GM19438 (cell line): ENCODE results near the gene SLC5A11.
"Not testable (repeated sequence)": the region's sequence is repeated elsewhere in the genome, so short reads cannot be mapped to it uniquely, and the experiment has no call there.

Experiments used
- ATAC-seq: cut with Tn5 transposase; IDR thresholded peaks from one replicate; pipeline ENCODE4 v1.9.1; 2021; ENCODE audit warnings: low read depth; ENCODE audit not compliant: unreplicated experiment

The SLC5A11 gene, protein sequence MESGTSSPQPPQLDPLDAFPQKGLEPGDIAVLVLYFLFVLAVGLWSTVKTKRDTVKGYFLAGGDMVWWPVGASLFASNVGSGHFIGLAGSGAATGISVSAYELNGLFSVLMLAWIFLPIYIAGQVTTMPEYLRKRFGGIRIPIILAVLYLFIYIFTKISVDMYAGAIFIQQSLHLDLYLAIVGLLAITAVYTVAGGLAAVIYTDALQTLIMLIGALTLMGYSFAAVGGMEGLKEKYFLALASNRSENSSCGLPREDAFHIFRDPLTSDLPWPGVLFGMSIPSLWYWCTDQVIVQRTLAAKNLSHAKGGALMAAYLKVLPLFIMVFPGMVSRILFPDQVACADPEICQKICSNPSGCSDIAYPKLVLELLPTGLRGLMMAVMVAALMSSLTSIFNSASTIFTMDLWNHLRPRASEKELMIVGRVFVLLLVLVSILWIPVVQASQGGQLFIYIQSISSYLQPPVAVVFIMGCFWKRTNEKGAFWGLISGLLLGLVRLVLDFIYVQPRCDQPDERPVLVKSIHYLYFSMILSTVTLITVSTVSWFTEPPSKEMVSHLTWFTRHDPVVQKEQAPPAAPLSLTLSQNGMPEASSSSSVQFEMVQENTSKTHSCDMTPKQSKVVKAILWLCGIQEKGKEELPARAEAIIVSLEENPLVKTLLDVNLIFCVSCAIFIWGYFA

GRCh38 chr16:24845726-24846547, at the start of gene SLC5A11:
TSS of gene SLC5A11 (plus strand) at chr16:24845963. CDS start at chr16:24858644, 12,681 bp downstream.
- no peak for ATAC-seq

DNA sequence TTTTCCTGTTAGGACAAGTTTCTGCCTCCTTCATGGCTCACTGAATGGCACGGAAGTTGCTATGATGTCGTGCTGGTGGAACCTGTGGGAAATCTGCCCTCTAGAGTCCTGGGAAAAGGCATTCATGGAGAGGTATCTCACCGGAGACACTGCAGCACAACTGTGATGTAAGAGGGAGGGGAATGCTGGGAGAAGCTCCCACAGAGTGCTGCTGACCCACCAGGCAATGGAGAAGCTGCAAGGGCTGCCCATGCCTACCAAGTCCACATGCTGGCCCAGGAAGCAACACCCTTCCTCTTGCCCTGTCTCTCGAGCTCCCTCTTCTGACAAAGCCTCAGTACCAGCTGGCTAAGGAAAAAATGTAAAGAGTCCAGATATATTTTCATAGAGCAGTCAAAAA, 45.2 kb upstream of the SLC5A11 start:
- no peak for ATAC-seq

GRCh38 chr16:24801761-24802302, 43.9 kb upstream of the SLC5A11 start:
- no peak for ATAC-seq

DNA sequence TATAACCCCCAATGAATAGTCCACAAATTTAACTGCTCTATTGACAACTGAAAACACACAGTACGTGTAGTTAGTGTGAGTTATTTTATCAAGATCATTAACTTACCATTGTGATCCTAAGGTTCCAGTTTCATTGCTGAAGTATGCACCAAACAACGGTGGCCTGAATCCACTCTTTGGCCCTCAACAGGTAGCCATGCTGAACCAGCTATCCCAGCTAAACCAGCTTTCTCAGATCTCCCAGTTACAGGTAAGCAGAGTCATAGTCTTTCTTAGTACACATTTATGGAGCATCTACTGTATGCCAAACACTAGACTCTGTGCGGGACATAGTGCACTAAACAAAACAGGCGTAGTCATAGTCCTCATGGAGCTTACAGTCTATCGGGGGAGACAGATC, 40.3 kb upstream of the SLC5A11 start:
- ATAC-seq, result no peak

- no peak for ATAC-seq
Measured at GRCh38 chr16:24807301-24807700, 38.5 kb upstream of the SLC5A11 start.

DNA sequence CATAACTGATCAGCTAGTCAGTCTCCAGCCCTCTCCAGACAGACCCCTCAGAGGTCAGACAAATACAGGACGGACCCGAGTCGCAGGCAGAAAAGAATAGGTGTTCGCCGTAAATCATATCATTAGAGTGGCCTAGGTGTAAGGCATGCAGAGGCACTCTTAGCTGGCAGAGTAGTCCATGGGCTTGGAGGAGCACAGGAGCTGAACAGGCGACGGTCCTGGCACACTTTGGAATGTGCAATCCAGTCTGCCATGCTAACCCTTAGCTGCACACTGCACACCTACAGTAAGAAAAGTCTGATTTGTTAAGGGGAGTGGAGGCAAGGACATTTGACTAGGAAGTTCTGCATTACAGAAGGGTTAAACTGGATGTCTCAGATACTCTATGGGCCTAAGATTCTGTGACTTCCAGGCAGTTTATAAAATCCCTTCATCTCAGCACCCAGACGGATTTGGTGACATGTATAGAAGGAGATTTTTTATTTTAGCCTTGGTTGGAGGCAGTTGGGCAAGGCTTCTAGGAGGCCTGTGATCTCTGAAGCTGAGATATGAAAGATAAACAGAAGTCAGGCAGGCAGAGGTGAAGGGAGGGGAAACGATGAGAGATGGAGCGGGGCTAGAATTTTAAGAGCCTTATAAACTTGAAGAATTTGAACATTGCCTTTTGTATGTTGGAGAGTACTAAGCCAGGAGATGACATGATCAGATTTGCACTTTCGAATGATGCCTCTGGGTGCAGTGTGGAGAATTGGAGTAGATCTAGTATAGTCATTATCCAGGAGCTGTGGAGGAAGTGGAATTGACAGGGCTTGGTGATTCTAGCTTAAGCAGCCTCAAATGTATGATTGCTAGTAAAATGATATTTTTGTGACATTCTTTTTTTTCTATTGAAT, 34.6 kb upstream of the SLC5A11 start:
- no peak for ATAC-seq

DNA sequence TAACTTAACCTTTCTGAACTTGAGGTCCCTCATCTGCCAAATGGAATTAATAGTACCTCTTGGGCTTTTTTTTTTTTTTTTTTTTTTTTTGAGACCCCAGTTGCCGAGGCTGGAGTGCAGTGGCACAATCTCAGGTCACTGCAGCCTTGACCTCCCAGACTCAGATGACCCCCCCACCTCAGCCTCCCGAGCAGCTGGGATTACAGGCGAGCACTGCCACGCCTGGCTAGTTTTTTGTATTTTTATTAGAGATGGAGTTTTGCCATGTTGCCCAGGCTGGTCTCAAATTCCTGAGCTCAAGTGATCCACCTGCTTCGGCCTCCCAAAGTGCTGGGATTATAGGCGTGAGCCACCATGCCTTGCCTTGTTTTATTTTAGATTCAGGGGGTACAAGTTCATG, 33.0 kb upstream of the SLC5A11 start:
- ATAC-seq, result not testable (repeated sequence)

- ATAC-seq, result no peak
Measured at GRCh38 chr16:24815021-24815420, 30.7 kb upstream of the SLC5A11 start.

DNA sequence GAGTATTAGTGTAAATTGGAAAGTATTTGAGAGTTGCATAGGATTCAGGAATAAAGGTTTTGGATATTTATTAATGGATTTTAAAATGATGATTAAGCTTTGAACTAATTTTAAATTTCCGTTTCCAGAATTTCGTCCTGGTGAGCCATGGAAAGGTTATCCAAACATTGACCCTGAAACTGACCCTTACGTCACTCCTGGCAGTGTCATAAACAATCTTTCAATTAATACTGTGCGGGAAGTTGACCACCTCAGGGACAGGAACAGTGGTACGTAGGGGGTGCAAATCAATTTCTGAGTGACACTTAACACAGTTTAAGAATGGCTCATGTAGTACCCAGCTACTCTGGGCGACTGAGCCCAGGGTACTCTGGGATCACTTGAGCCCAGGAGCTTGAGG, 29.1 kb upstream of the SLC5A11 start:
- ATAC-seq, result no peak

DNA sequence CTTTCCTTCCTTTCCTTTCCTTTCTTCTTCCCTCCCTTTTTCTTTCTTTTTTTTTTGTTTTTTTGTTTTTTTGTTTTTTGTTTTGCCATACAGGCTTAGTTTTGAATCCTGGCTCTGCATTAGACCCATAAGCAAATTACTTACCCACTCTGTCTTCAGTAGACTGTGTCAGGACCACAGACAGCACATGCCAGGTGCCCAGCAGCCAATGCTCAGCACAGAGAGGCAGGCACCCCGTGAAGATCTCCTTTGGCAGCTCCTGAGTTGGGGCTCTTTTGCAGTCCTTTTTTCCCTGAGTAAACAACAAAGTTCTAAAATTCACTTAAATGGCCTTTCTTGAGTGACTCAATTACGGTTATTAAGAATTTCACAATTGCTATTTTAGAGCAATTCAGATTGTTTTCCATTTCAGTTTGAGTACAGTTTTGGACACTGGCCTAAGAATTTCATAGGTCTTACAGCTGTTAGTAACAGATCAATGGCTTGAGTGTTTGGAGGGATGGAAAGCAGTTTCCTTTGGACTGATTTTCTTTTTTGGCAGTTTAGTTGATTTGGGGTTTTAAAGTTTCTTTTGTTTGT, 26.2 kb upstream of the SLC5A11 start:
- no peak for ATAC-seq

DNA sequence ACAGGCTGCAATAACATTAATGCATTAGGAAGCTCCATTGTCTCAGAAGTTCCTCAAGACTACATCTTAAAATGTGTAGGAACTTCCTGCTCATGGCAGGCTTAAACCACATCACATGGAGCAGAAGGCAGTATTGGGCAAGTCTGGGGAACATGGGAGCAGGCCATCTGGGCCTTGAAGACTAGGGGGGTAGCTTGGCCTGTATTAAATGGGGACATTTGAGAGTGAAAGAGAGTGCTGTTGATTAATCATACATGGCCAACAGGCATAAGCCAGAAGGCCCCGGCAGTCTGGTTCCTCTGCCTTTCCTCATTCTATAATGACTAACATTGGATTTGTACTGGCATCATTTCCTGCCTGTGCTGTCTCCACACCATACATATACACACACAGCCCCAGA, 25.2 kb upstream of the SLC5A11 start:
- ATAC-seq, result no peak

- no peak for ATAC-seq
Measured at GRCh38 chr16:24821129-24821528, 24.6 kb upstream of the SLC5A11 start.

DNA sequence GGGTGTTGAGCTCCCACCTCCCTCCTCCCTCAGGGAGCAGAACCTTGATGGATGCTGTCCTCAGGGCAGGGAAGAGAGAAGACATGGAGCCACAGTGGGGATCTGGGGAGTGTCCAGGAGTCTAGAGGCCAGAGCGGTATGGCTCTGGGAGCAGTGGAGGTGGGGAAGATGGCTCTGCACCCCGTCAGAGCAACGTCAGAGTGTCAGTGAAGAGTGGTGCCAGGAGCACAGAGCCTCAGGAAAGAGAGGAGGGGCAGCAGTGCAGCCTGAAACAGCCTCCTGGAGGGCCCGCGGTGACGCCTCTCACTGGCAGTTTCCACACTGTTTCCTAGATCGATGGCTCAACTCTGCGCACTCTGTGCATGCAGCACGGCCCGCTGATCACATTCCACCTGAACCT, 23.2 kb upstream of the SLC5A11 start:
- ATAC-seq, result no peak

DNA sequence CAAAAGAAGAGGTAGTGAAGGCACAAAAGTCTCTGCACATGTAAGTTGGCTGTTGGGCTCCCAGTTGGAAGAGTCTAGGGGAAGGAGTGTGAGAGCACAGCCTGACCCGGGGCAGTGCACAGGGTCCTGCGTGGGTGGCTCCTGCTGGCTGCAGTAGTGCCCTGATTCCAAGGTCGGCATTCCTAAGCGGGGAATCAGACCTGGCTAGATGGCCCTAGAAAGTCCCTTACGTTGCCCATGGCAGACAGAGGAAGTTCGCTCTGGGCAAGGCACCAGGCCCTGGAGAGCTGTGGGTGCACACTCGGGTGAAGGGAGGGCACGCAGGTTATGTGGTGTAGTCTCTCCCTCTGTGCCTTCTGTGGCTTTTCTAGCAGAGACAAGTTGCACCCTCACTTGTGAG, 22.8 kb upstream of the SLC5A11 start:
- no peak for ATAC-seq

- no peak for ATAC-seq
Measured at GRCh38 chr16:24825696-24826095, 20.1 kb upstream of the SLC5A11 start.

DNA sequence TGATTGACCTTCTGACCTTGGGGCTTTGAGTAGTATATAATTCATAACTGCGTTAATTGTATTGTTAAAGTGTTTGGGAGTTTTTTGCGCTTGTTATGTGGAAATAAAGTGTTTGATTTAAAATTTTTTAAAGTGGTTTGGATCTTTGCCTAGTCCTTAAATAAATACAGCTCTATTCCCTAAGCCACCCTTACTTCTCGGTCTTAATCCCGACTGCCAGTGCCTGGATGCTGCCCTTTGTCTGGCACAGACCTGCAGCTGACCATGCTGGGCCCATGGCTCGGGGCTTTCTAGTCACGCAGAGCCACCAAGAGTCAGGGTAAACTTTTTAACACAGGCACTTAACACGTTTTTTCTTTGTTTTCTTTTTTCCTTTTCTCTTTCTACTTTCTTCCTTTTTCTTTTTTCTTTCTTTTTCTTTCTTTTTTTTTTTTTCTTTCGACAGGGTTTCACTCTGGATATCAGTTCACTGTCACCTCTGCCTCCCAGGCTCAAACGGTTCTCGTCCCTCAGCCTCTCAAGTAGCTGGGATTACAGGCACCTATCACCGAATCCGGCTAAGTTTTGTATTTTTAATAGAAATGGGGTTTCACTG, 19.6 kb upstream of the SLC5A11 start:
- no peak for ATAC-seq

DNA sequence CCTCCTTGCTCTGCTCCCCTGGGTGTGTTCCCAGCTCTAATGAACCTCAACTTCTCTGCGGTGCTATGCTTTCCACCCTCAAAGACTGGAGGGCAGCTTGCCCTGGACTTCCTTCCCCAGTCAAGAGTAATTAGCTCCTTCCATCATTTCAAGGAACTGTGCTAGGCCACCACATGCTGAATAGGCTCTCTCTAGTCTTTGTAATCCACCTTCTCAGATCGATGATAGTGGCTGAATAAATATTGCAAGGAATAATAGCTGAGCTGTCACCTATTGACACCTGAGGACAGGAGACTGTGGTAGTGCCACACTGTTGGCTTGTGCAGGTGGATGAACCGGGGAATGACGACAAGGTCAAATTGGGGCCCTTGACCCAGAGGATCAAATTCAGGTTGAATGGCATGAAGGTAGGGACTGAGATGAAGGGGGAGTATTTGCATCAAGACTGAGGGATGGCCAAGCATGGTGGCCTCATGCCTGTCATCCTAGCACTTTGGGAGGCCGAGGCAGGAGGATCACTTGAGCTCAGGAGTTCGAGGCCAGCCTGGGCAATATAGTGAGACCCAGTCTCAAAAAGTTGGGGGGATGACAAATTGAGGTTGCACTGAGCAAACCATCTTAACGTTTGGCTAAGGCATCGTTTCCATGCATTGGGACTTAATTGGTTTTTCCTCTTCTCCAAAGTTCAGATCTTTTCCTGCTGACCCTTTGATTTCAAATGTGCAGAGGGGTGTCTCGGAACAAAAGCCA, 18.8 kb upstream of the SLC5A11 start:
- ATAC-seq, result no peak

GRCh38 chr16:24829153-24829552, 16.6 kb upstream of the SLC5A11 start:
- ATAC-seq, result no peak

DNA sequence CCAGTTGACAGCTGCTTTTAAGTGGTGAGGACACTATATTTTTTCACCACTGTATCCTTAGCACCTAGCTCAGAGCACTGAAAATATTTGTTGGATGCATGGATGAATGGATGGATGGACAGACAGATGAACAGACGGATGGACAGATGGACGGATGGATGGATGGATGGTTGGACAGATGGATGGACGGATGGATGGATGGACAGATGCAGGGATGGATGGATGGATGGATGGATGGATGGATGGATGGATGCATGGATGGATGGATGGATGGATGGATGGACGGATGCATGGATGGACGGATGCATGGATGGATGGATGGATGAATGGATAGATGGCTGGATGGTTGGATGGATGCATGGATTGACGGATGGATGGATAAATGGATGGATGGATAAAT, 12.4 kb upstream of the SLC5A11 start:
- no peak for ATAC-seq
